Skeletal muscle tissue (tissue), 4 donors: ENCODE results near the gene CPNE7. TPM values are rescaled to one million over a fixed set of nuclear protein-coding genes. Genes with fewer than 3 reads are reported as not detected.
A peak's percentile ranks its signal among the peaks of the same experiment; 100 is the strongest.
"Not testable (repeated sequence)": the region's sequence is repeated elsewhere in the genome, so short reads cannot be mapped to it uniquely, and the experiment has no call there.

Source experiments
- H3K27ac ChIP-seq: one replicate; pipeline ENCODE4 v1.7.0; 2013; ENCODE audit warnings: mild to moderate bottlenecking, low read depth, low read length, inconsistent platforms
- H3K27me3 ChIP-seq, 3 donors: one replicate each; pipeline ENCODE4 v1.7.0; 2013; ENCODE audit warnings: low read length in 3 of 3; ENCODE audit not compliant: control insufficient read depth in 3 of 3, insufficient read depth in 3 of 3
- H3K36me3 ChIP-seq, 3 donors: one replicate each; pipeline ENCODE4 v1.7.0; 2013; ENCODE audit warnings: low read length in 3 of 3; ENCODE audit not compliant: control insufficient read depth in 3 of 3, insufficient read depth in 3 of 3
- H3K4me1 ChIP-seq, 3 donors: one replicate each; pipeline ENCODE4 v1.7.0; 2013; ENCODE audit warnings: low read length in 3 of 3, mild to moderate bottlenecking in 3 of 3; ENCODE audit not compliant: control insufficient read depth in 3 of 3, insufficient read depth in 3 of 3
- H3K4me3 ChIP-seq, 3 donors: one replicate each; pipeline ENCODE4 v1.7.0; 2013; ENCODE audit warnings: low read length in 3 of 3
- H3K9ac ChIP-seq, 3 donors: one replicate each; pipeline ENCODE4 v1.7.0; 2013; ENCODE audit warnings: low read length in 3 of 3, mild to moderate bottlenecking in 3 of 3, moderate library complexity in 2 of 3, low read depth in 1 of 3
- H3K9me3 ChIP-seq, 3 donors: one replicate each; pipeline ENCODE4 v1.7.0; 2013; ENCODE audit warnings: low read length in 3 of 3; ENCODE audit not compliant: control insufficient read depth in 3 of 3
- total RNA-seq: library from RNA; depleted of rRNA; stranded (reverse); fragments of >200 nt; gene quantifications from one replicate; pipeline ENCODE4 v1.2.3, GENCODE V29; 2014
- donor health status: Osteomylitis.

Gene CPNE7
- total RNA-seq, 1 donor from 2014 or later = not detected

GRCh38 chr16:89633064-89633631 is 57.6 kb downstream of the CPNE7 start:
- H3K9me3 ChIP-seq = no peaks in the 10 kb centered on the region
- H3K4me1 ChIP-seq = no peaks in the 10 kb centered on the region
- no peak overlapping the region for H3K27ac ChIP-seq
- no peak overlapping the region for H3K4me3 ChIP-seq
- H3K27me3 ChIP-seq = peaks cover 37 to 52% (median 45%) of the 10 kb centered on the region in 3 donors
- no peak overlapping the region for H3K9ac ChIP-seq
- H3K36me3 ChIP-seq = no peaks in the 10 kb centered on the region

DNA sequence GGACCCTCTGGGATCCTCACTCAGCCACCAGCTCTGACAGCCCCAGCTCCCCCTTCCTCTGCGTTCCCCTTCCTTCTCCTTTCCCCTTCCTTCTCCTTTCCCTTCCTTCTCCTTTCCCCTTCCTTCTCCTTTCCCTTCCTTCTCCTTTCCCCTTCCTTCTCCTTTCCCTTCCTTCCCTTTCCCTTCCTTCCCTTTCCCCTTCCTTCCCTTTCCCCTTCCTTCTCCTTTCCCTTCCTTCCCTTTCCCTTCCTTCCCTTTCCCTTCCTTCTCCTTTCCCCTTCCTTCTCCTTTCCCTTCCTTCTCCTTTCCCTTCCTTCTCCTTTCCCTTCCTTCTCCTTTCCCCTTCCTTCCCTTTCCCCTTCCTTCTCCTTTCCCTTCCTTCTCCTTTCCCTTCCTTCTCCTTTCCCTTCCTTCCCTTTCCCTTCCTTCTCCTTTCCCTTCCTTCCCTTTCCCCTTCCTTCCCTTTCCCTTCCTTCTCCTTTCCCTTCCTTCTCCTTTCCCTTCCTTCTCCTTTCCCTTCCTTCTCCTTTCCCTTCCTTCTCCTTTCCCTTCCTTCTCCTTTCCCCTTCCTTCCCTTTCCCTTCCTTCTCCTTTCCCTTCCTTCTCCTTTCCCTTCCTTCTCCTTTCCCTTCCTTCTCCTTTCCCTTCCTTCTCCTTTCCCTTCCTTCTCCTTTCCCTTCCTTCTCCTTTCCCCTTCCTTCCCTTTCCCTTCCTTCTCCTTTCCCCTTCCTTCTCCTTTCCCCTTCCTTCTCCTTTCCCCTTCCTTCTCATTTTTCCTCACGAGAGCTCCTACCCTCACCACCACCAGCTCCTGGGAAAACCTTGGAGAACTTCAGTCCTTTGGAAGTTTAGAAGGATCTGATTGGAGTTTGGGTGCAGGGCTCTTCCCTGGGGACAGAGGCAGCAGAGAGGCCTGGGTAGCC is 59.2 kb downstream of the CPNE7 start:
- not testable (repeated sequence) for H3K36me3 ChIP-seq, H3K4me1 ChIP-seq, H3K9me3 ChIP-seq, H3K4me3 ChIP-seq, H3K27ac ChIP-seq, H3K9ac ChIP-seq
- H3K27me3 ChIP-seq = peaks cover 35 to 53% (median 49%) of the 10 kb centered on the region in 3 donors

DNA sequence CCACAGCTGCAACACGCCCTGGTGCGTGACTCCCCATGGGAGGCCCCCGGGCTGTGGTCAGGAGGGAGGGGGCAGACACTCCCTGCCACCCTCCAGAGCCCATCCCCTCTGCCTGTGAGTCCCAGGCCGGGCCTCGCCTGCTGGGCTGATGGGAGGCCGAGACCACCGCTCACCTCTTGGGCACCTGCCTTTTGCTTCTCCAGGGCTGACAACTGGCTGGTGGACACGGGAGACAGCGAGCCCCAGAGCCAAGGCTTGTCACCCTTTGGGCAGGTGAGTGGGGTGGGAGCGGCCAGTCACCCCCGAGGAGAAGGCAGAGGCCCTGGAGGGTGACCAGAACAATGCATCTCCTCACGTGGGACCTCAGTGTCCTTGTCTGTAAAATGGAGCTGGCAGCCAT is 61.1 kb downstream of the CPNE7 start:
- Histone ChIP-seq H3K27ac (no peak overlapping the region), H3K36me3 (no peaks in the 10 kb centered on the region), H3K4me1 (peaks cover 3 to 12% (median 4%) of the 10 kb centered on the region in 3 donors), H3K27me3 (peaks cover 21 to 53% (median 41%) of the 10 kb centered on the region in 3 donors), H3K9ac (no peak overlapping the region), H3K9me3 (no peaks in the 10 kb centered on the region), H3K4me3 (no peak overlapping the region)

DNA sequence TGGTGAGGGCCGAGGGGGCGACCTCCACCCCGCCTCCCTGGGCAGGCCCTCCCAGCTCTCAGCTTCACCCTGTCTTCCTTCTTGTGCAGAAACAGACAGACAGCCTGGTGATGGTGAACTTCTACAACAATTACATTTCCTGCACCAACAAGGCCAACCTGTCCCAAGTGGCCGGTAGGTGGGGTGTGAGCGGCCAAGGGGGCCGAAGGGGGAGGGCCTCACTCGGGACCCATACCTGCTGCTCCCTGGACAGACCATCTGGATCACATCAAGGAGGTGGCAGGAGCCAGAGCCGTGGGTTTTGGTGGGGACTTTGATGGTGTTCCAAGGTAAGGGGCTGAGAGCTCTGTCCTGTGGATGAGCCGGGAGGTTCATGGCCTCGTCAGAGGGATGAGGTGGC is 61.8 kb downstream of the CPNE7 start:
- H3K9me3 ChIP-seq = no peaks in the 10 kb centered on the region
- no peak overlapping the region for H3K9ac ChIP-seq
- H3K4me3 ChIP-seq = no peak overlapping the region
- H3K4me1 ChIP-seq = peaks cover 3 to 13% (median 4%) of the 10 kb centered on the region in 3 donors
- no peak overlapping the region for H3K27ac ChIP-seq
- H3K27me3 ChIP-seq = peaks cover 19 to 50% (median 36%) of the 10 kb centered on the region in 3 donors
- no peaks in the 10 kb centered on the region for H3K36me3 ChIP-seq

GRCh38 chr16:89638455-89638854 is 62.9 kb downstream of the CPNE7 start:
- no peak overlapping the region for H3K9ac ChIP-seq
- no peaks in the 10 kb centered on the region for H3K9me3 ChIP-seq
- H3K27me3 ChIP-seq = peaks cover 9 to 39% (median 26%) of the 10 kb centered on the region in 3 donors
- H3K36me3 ChIP-seq = no peaks in the 10 kb centered on the region
- no peak overlapping the region for H3K27ac ChIP-seq
- H3K4me1 ChIP-seq = peaks cover 3 to 13% (median 4%) of the 10 kb centered on the region in 3 donors
- H3K4me3 ChIP-seq = no peak overlapping the region

GRCh38 chr16:89639385-89639784 is 63.8 kb downstream of the CPNE7 start:
- Histone ChIP-seq H3K9ac (no peak overlapping the region), H3K4me1 (peaks cover 3 to 13% (median 4%) of the 10 kb centered on the region in 3 donors), H3K27ac (no peak overlapping the region), H3K36me3 (peaks cover 0 to 4% (median 0%) of the 10 kb centered on the region in 3 donors), H3K27me3 (peaks cover 3 to 34% (median 18%) of the 10 kb centered on the region in 3 donors), H3K9me3 (no peaks in the 10 kb centered on the region), H3K4me3 (no peak overlapping the region)

DNA sequence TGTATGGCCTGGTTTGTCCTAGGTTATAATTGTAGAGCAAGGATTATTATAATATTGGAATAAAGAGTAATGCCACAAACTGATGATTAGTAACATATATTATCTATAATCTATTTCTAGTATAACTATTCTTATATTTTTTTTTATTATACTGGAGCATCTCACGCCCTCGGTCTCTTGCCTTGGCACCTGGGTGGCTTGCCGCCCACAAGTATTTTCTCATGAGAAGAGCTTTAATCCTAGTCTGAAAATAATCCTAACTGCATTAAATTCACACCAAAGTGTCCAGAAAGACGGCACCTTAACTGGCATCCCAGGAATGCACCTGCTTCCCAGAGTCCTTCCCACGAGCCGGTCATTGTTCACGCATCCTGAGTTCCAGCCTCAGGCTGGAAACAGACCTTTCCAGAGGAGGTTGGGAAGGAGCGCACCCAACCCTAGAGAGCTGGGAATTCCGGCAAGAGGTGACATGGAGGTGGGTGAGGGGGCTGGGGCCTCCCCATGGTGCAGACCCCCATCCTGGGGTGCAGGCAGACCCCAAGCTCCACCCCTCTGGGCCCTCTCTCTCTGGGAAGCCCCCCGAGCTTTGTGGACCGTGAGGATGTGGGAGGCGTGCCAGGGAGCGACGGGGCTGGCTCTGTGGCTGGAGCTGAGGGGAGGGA is 66.0 kb downstream of the CPNE7 start:
- H3K36me3 ChIP-seq = peaks cover 17 to 23% (median 17%) of the 10 kb centered on the region in 3 donors
- H3K27ac ChIP-seq = no peak overlapping the region
- H3K4me1 ChIP-seq = peaks cover 3 to 13% (median 4%) of the 10 kb centered on the region in 3 donors
- peak overlapping the region in 1 of 3 donors; percentile 8 for H3K9ac ChIP-seq
- no peaks in the 10 kb centered on the region for H3K9me3 ChIP-seq
- no peak overlapping the region for H3K4me3 ChIP-seq
- peaks cover 0 to 22% (median 13%) of the 10 kb centered on the region in 3 donors for H3K27me3 ChIP-seq

- Histone ChIP-seq H3K36me3 (peaks cover 23 to 31% (median 24%) of the 10 kb centered on the region in 3 donors), H3K9me3 (no peaks in the 10 kb centered on the region), H3K4me3 (no peak overlapping the region), H3K27me3 (peaks cover 0 to 15% (median 7%) of the 10 kb centered on the region in 3 donors), H3K4me1 (peaks cover 3 to 13% (median 4%) of the 10 kb centered on the region in 3 donors), H3K9ac (no peak overlapping the region), H3K27ac (no peak overlapping the region)
Measured at GRCh38 chr16:89642574-89642973, 67.0 kb downstream of the CPNE7 start.

DNA sequence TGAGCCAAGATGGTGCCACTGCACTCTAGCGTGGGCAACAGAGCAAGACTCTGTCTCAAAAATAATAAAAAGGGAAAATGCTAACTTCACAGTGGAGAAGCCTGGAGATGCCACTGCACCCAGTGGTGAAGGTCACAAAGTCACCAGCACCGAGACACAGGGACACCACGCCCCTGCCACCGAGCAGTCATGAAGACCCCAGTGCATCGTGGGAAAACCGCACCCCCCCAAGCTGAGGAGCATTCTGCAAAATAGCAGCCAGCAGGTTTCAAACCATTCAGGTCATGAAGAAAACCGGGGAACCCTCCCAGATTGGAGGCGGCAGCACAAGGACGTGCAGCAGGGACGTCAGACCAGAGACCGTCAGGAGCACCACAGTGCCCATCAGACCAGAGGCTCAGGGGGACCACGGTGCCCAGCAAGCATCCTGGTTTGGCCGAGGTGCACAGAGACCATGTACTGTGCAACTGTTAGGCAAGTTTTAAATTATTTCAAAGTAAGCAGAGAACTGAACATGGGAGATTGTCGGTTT is 68.3 kb downstream of the CPNE7 start:
- H3K4me3 ChIP-seq = no peak overlapping the region
- no peak overlapping the region for H3K9ac ChIP-seq
- peaks cover 23 to 31% (median 26%) of the 10 kb centered on the region in 3 donors for H3K36me3 ChIP-seq
- no peak overlapping the region for H3K27ac ChIP-seq
- H3K4me1 ChIP-seq = peaks cover 3 to 13% (median 4%) of the 10 kb centered on the region in 3 donors
- no peaks in the 10 kb centered on the region for H3K9me3 ChIP-seq
- H3K27me3 ChIP-seq = peaks cover 0 to 12% (median 0%) of the 10 kb centered on the region in 3 donors
